GM19438 (cell line): ENCODE data around the gene PLXNA4.
"Not testable (repeated sequence)": the region's sequence is repeated elsewhere in the genome, so short reads cannot be mapped to it uniquely, and the experiment has no call there.

Experiments
- ATAC-seq: cut with Tn5 transposase; IDR thresholded peaks from one replicate; pipeline ENCODE4 v1.9.1; 2021; ENCODE audit warnings: low read depth; ENCODE audit not compliant: unreplicated experiment

Gene PLXNA4

GRCh38 chr7:132193898-132194297, 382.4 kb downstream of the PLXNA4 start:
- ATAC-seq = no peak

GRCh38 chr7:132192809-132193208, 383.5 kb downstream of the PLXNA4 start:
- no peak for ATAC-seq

- ATAC-seq = no peak
These were observed 384.9 kb downstream of the PLXNA4 start for GRCh38 chr7:132191418-132191817.

- no peak for ATAC-seq
These were observed 385.6 kb downstream of the PLXNA4 start for GRCh38 chr7:132190683-132191082.

- ATAC-seq = no peak
These were observed 386.4 kb downstream of the PLXNA4 start for GRCh38 chr7:132189881-132190280.

- no peak for ATAC-seq
These were observed 388.1 kb downstream of the PLXNA4 start for GRCh38 chr7:132187869-132188789.

- ATAC-seq = no peak
These were observed 388.9 kb downstream of the PLXNA4 start for GRCh38 chr7:132187391-132187790.

GRCh38 chr7:132185150-132185549, 391.1 kb downstream of the PLXNA4 start:
- ATAC-seq = no peak

- no peak for ATAC-seq
These were observed 392.4 kb downstream of the PLXNA4 start for GRCh38 chr7:132183781-132184380.

- no peak for ATAC-seq
These were observed 393.3 kb downstream of the PLXNA4 start for GRCh38 chr7:132182992-132183391.

- ATAC-seq = no peak
These were observed 394.2 kb downstream of the PLXNA4 start for GRCh38 chr7:132181946-132182685.

GRCh38 chr7:132181371-132181770, 394.9 kb downstream of the PLXNA4 start:
- no peak for ATAC-seq

GRCh38 chr7:132180481-132180880, 395.8 kb downstream of the PLXNA4 start:
- no peak for ATAC-seq

- no peak for ATAC-seq
These were observed 396.6 kb downstream of the PLXNA4 start for GRCh38 chr7:132179681-132180080.

- ATAC-seq = no peak
These were observed 397.2 kb downstream of the PLXNA4 start for GRCh38 chr7:132179080-132179430.

GRCh38 chr7:132178402-132179079, 397.7 kb downstream of the PLXNA4 start:
- not testable (repeated sequence) for ATAC-seq

- ATAC-seq = no peak
These were observed 398.4 kb downstream of the PLXNA4 start for GRCh38 chr7:132177708-132178401.

GRCh38 chr7:132176719-132177118, 399.6 kb downstream of the PLXNA4 start:
- no peak for ATAC-seq

GRCh38 chr7:132171130-132171576, 405.1 kb downstream of the PLXNA4 start:
- no peak for ATAC-seq

GRCh38 chr7:132169730-132170129, 406.5 kb downstream of the PLXNA4 start:
- no peak for ATAC-seq
